Mesangial cell (primary cell): ENCODE data around the gene NFKBIE. TPM values are rescaled to one million over a fixed set of nuclear protein-coding genes. Genes with fewer than 3 reads are reported as not detected.

Experiments used
- total RNA-seq: library from RNA; depleted of rRNA; stranded (reverse); fragments of >200 nt; gene quantifications from 2 replicates; pipeline ENCODE4 v1.2.3, GENCODE V29; 2015

NFKBIE gene, protein sequence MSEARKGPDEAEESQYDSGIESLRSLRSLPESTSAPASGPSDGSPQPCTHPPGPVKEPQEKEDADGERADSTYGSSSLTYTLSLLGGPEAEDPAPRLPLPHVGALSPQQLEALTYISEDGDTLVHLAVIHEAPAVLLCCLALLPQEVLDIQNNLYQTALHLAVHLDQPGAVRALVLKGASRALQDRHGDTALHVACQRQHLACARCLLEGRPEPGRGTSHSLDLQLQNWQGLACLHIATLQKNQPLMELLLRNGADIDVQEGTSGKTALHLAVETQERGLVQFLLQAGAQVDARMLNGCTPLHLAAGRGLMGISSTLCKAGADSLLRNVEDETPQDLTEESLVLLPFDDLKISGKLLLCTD
- 24.3 and 25.4 TPM in 2 replicates for total RNA-seq

DNA sequence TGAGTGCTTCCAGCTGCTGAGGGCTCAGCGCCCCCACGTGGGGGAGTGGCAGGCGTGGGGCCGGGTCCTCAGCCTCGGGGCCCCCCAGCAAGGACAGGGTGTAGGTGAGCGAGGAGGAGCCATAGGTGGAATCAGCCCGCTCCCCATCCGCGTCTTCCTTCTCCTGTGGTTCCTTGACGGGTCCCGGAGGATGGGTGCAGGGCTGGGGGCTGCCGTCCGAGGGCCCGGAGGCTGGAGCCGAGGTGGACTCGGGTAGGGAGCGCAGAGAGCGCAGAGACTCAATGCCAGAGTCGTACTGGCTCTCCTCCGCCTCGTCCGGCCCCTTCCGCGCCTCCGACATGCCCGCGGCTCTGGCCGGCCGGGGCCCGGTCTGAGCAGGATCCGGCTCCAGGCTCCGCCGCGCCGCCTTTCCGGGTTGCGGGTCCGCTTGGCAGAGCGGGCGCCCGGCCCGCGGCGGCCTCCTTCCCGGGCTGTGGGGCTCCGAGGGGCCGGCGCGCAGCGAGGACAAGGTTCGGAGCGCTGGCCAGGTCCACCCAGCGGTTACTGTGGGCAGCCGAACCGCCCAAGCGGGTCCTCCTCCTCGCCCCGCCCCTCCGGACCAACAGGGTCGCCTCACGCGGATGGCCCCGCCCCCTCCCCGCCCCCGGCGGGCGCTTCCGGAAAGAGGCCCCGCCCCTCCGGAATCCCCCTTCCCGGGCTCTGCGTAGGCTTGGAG is at the start of gene NFKBIE:
Gene NFKBIE, minus strand, starts transcription at position 545 of the 715 bp plus-strand sequence. Its CDS starts 205 bp downstream, at position 340.

DNA sequence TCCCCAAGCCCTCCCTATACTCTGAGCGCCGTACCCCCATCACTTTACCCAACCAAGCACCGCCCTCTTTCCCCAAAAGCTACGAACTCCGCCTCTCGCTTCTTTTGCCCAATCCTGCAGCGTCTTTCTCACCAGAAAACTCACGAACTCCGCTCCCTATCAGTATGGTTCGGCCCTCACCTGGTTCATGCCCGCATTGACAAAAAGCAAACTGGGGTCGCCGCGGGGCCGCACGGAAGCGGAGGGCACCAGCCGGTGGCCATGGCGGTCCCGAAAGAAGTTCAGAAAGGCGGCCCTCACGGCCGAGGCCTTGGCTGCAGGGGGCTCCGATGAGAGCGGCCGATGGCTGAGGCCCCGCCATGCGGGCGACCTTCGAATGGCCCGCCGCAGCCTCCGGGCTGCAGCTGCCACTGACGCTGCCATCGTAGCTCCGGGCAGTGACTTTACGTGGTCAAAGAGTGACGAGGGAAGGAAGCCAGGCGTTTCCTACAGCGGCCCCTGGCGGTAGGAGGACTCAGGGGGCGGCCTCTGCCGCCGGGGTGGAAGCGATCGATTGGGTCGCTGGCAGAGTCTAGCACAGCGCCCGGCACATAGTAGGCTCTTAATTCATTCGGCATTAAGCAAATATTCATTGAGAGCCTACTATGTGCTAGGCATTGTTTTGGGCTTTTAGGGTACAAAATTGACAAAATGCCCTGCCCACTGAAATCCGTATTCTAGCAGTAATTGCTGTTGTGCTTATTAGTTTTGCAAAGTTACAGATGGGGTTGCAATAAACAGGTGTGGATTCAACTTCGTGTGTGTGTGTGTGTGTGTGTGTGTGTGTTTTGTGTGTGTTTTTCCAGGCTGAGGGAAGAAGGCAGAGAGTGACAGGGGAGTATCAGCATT is 47.8 kb upstream of the NFKBIE start, which contains the start of gene AARS2:
Gene AARS2, minus strand, starts transcription at position 447 of the 888 bp plus-strand sequence. Its CDS starts 24 bp downstream, at position 423.

DNA sequence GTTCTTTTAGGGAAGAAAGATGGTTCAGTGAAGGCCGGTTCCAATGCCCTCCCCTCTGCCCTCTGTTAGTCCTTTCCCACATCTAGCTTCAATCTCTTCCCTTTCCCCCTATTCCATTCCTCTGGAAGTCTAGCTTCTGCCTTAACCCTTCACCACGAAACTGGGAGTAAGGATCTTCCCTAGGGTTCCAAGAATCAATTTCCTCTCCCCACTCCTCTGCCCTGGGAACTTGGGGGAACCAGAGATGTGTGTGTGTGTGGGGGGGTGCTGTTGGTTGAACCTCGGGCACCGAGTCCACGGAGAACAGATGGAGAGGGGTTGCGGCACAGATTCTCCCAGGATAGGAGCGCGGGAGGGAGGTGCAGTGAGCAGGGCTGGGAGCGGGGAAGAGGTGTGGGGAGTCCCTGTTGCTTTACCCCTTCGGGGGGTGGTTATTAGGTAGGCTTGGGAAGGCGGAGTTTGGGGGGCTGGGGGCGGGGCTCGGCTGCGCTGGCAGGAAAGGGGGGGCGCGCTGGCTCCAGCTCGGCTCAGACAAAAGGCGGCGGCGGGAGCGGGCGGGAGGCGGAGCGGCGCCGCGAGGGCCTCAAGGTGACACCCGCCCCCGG is 4.7 kb upstream of the NFKBIE start, which contains the start of gene TMEM151B:
Gene TMEM151B, plus strand, starts transcription at position 530 of the 605 bp plus-strand sequence. CDS start 293 bp downstream, outside the sequence.

DNA sequence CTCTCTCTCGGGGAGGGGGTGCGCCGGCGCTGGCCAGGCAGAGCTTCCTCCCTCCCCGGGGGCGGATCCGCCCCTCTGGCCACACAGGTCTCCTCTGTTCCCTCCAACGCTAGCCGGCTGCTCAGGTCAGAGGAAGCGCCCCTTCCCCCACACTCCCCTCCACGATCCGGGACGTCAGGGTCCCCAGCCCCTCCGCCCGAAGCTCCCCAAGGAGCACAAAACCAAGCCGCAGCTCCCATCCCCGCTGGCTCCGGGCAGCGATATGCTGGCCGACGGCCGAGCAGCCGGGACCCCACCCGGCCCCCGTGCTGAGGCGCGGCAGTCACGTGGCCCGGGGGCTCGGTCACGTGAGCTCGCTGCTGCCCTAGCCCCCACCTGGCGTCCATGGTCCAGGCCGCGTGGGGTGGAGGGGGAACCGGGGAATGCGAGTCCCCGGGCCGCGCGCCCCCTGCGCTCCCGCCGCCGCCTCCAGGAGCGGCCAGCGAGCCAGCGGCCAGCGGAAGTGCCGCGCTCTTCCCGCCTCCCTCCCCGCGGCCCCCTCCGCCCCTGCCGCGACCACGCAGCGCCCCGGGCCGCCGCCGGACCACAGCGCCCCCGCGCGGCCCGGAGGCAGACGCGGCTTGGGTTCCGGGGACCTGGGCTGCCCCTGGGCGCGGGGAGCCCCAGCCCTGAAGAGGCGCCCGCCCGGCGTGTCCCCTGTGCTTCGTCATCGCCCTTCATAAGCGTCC is 8.2 kb downstream of the NFKBIE start, which contains the start of gene SLC35B2:
Gene SLC35B2, minus strand, starts transcription at position 504 of the 728 bp plus-strand sequence. Its CDS starts 118 bp downstream, at position 386.

DNA sequence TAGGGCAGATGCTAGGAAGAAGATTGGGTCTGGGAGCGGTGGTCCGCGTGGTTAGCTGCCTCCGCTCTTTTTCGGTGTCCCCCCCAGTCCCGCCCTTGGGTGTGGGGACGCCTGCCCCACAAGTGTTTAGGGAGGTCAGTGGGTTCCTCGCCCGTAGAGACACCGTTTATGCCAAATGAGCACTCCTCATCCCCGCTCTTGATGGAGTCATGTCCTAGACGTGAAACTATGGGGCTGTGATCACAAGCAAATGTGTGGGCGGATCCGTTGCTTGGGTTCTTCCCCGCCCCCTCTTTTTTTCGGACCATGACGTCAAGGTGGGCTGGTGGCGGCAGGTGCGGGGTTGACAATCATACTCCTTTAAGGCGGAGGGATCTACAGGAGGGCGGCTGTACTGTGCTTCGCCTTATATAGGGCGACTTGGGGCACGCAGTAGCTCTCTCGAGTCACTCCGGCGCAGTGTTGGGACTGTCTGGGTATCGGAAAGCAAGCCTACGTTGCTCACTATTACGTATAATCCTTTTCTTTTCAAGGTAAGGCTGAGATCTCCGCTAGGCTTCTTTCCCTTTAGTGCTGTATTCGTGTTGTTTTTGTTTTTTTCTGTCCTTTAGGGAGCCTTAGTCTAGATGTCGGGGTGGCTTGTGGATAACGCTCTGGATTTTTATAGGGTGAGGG is 18.6 kb downstream of the NFKBIE start, which contains the start of gene HSP90AB1:
Gene HSP90AB1, plus strand, starts transcription at position 439 of the 675 bp plus-strand sequence. CDS start 1,529 bp downstream, outside the sequence.

DNA sequence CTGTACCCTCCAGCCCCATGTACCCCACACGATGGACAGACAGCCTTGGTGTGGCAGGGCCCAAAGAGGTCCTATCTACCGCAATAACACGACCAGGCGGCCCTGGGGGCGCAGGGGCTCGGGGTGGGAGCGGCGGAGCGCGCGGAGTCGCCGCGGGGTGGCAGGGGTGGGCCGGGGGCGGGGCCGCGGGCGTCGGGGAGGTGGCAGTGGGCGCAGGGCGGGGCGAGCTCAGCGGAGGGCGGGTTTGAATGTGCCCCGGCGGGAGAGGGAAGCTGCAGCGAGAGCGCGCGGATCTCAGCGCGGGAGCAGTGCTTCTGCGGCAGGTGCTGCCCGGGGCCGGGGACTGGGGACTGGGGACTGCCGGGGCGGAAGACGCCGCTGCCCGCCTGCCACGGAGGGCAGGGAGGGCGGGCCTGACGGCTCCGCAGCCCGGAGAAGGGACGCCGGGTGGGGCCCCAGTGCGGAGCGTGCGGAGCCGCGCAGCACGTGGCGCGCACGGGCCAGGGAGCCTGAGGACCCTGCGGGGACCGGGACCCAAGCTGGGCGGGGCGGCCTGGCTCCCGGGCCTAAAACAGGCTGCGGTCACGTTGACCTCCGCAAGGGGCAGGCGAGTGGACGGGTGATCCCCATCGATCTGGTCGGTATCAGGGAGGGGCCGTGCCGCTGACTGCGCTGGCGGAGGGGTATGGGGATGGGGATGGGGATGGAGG is 41.9 kb downstream of the NFKBIE start, which contains the start of gene SLC29A1:
Gene SLC29A1, plus strand, starts transcription at position 277 of the 710 bp plus-strand sequence. CDS start 3,719 bp downstream, outside the sequence.

DNA sequence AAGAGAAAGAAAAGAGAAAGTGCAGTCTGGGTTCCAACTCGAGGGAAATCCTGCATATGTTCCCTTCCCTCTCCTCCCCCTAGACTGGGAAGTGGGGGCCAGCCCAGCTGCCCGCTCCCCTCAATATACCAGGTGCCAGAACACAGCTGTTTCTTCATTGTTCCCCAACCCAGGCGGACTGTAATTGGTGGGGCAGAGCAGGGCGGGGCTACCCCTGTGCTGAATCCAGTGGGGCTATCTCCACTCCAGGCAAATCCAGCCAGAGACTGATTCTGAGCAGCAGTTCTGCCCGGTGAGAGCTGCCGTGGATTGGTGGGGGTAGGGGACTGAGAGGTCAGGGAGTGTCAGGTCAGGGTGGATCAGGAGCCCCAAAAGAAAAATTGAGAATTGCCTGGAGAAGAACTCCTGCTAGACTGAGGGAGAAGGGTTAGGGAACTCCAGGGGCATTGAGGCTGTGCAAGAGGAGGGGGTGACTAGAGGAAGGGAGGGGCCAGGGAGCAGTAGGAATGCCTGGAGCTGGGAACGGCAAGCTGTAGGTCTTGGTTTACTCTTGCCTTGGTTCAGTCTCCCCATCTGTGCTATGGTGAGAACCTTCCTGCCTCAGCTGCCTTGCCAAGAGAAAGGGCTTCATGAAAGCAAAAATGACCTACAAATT is 48.5 kb downstream of the NFKBIE start, which contains the start of gene MYMX:
Gene MYMX, plus strand, starts transcription at position 250 of the 655 bp plus-strand sequence. CDS start 546 bp downstream, outside the sequence.

Other genes starting within 250 kb of the NFKBIE start
- gene MRPL14, start 138.1 kb downstream of the NFKBIE start, total RNA-seq, result 75.9 and 98.7 TPM in 2 replicates
- 35.7 and 54.4 TPM in 2 replicates for gene TMEM63B, start 138.0 kb downstream of the NFKBIE start, total RNA-seq
- 0.25 TPM in 1 of 2 replicates, not detected in the other for gene CAPN11, start 106.7 kb downstream of the NFKBIE start, total RNA-seq
- 0.25 TPM in 1 of 2 replicates, not detected in the other for gene MYMX, start 48.6 kb downstream of the NFKBIE start, total RNA-seq
- 121 and 145 TPM in 2 replicates for gene SLC29A1, start 42.0 kb downstream of the NFKBIE start, total RNA-seq
- gene HSP90AB1, start 18.4 kb downstream of the NFKBIE start, total RNA-seq, result 524 and 1,003 TPM in 2 replicates
- 81.0 and 93.4 TPM in 2 replicates for gene SLC35B2, start 8.0 kb downstream of the NFKBIE start, total RNA-seq
- not detected in 2 replicates for gene TMEM151B, start 4.9 kb upstream of the NFKBIE start, total RNA-seq
- 11.3 and 14.8 TPM in 2 replicates for gene AARS2, start 47.8 kb upstream of the NFKBIE start, total RNA-seq
- not detected in 2 replicates for gene SPATS1, start 77.1 kb upstream of the NFKBIE start, total RNA-seq
- gene CDC5L, start 122.2 kb upstream of the NFKBIE start, total RNA-seq, result 7.4 and 11.9 TPM in 2 replicates